ENCODE measurements around the gene KRT85.

The KRT85 gene

GRCh38 chr12:52323416-52324152, 43.7 kb downstream of the KRT85 start:
- no peak for DNase-seq

GRCh38 chr12:52323001-52323400, 44.3 kb downstream of the KRT85 start:
- no peak for DNase-seq

- no peak for DNase-seq
These were observed 45.2 kb downstream of the KRT85 start for GRCh38 chr12:52322069-52322468.

- DNase-seq: no peak
These were observed 45.9 kb downstream of the KRT85 start for GRCh38 chr12:52321418-52321817.

- DNase-seq: no peak
These were observed 46.4 kb downstream of the KRT85 start, which contains the start of gene KRT83 for GRCh38 chr12:52320784-52321400. Gene KRT83 (minus strand): TSS chr12:52321398. CDS start chr12:52321335, 63 bp downstream.

GRCh38 chr12:52319097-52319496, 48.2 kb downstream of the KRT85 start:
- no peak for DNase-seq

GRCh38 chr12:52318241-52318990, 48.9 kb downstream of the KRT85 start:
- no peak for DNase-seq

GRCh38 chr12:52317468-52318052, 49.7 kb downstream of the KRT85 start:
- no peak for DNase-seq

- no peak for DNase-seq
These were observed 50.6 kb downstream of the KRT85 start for GRCh38 chr12:52316701-52317100.

- no peak for DNase-seq
These were observed 51.0 kb downstream of the KRT85 start for GRCh38 chr12:52316290-52316689.

GRCh38 chr12:52315721-52316120, 51.6 kb downstream of the KRT85 start:
- DNase-seq: peak in 1 of 2 donors; percentile 30

- no peak for DNase-seq
These were observed 52.8 kb downstream of the KRT85 start for GRCh38 chr12:52314511-52314910.

- DNase-seq: no peak
These were observed 53.4 kb downstream of the KRT85 start for GRCh38 chr12:52313926-52314325.

- DNase-seq: no peak
These were observed 53.8 kb downstream of the KRT85 start for GRCh38 chr12:52313461-52313860.

GRCh38 chr12:52312086-52312485, 55.2 kb downstream of the KRT85 start:
- no peak for DNase-seq

GRCh38 chr12:52311285-52311648, 56.0 kb downstream of the KRT85 start:
- DNase-seq: no peak

GRCh38 chr12:52310622-52311284, 56.5 kb downstream of the KRT85 start:
- no peak for DNase-seq

All from inflammatory macrophage (primary cell).